ENCODE measurements around the gene LYSMD1. TPM values are rescaled to one million over a fixed set of nuclear protein-coding genes. Genes with fewer than 3 reads are reported as not detected.

LYSMD1 gene
- polyA plus RNA-seq, 5 donors, result 15.7 to 18.6 (median 15.8) TPM

GRCh38 chr1:151143057-151143435 lies 22.7 kb downstream of the LYSMD1 start:
- no peak for DNase-seq

GRCh38 chr1:151142411-151143056 lies 23.2 kb downstream of the LYSMD1 start:
- no peak for DNase-seq

GRCh38 chr1:151137789-151138188 lies 27.9 kb downstream of the LYSMD1 start:
- no peak for DNase-seq

GRCh38 chr1:151135433-151136385 lies 30.0 kb downstream of the LYSMD1 start:
- no peak for DNase-seq

- no peak for DNase-seq
Measured at GRCh38 chr1:151134991-151135390, 30.7 kb downstream of the LYSMD1 start.

GRCh38 chr1:151134396-151134795 lies 31.3 kb downstream of the LYSMD1 start:
- DNase-seq, result no peak

- no peak for DNase-seq
Measured at GRCh38 chr1:151133018-151133806, 32.5 kb downstream of the LYSMD1 start.

GRCh38 chr1:151132335-151133017 lies 33.2 kb downstream of the LYSMD1 start:
- no peak for DNase-seq

- DNase-seq, result no peak
Measured at GRCh38 chr1:151131701-151132334, 33.9 kb downstream of the LYSMD1 start.

GRCh38 chr1:151130987-151131586 lies 34.6 kb downstream of the LYSMD1 start:
- DNase-seq, result peak; percentile 83 to 87

- DNase-seq, result no peak
Measured at GRCh38 chr1:151128800-151129199, 36.9 kb downstream of the LYSMD1 start.

GRCh38 chr1:151124763-151125403 lies 40.8 kb downstream of the LYSMD1 start:
- no peak for DNase-seq

GRCh38 chr1:151113877-151114276 lies 51.8 kb downstream of the LYSMD1 start:
- no peak for DNase-seq

Other genes with a start within 250 kb of the LYSMD1 start
- 100 to 1,000 TPM in 1 of 5 donors, 10 to 100 TPM in 4; 67.5 to 102 (median 83.8) TPM for gene SETDB1, start 239.5 kb downstream of the LYSMD1 start, polyA plus RNA-seq (ENCODE audit: insufficient read depth in 1 of 5, insufficient read length in 5 of 5, low replicate concordance in 1 of 5)
- 100 to 1,000 TPM; 232 to 283 (median 242) TPM for gene CERS2, start 191.1 kb downstream of the LYSMD1 start, polyA plus RNA-seq (ENCODE audit: insufficient read depth in 1 of 5, insufficient read length in 5 of 5, low replicate concordance in 1 of 5)
- gene ANXA9, start 183.6 kb downstream of the LYSMD1 start, polyA plus RNA-seq (ENCODE audit: insufficient read depth in 1 of 5, insufficient read length in 5 of 5, low replicate concordance in 1 of 5), result 1 to 10 TPM; 7.7 to 9.7 (median 8.6) TPM
- 10 to 100 TPM; 32.3 to 46.9 (median 42.6) TPM for gene MINDY1, start 159.0 kb downstream of the LYSMD1 start, polyA plus RNA-seq (ENCODE audit: insufficient read depth in 1 of 5, insufficient read length in 5 of 5, low replicate concordance in 1 of 5)
- gene PRUNE1, start 157.5 kb downstream of the LYSMD1 start, polyA plus RNA-seq (ENCODE audit: insufficient read depth in 1 of 5, insufficient read length in 5 of 5, low replicate concordance in 1 of 5), result 10 to 100 TPM; 33.2 to 44.5 (median 40.8) TPM
- 10 to 100 TPM in 1 of 5 donors, 1 to 10 TPM in 4; 5.9 to 11.1 (median 8.6) TPM for gene BNIPL, start 129.3 kb downstream of the LYSMD1 start, polyA plus RNA-seq (ENCODE audit: insufficient read depth in 1 of 5, insufficient read length in 5 of 5, low replicate concordance in 1 of 5)
- 10 to 100 TPM in 4 of 5 donors, 1 to 10 TPM in 1; 9.4 to 11.6 (median 11.0) TPM for gene C1orf56, start 118.2 kb downstream of the LYSMD1 start, polyA plus RNA-seq (ENCODE audit: insufficient read depth in 1 of 5, insufficient read length in 5 of 5, low replicate concordance in 1 of 5)
- gene CDC42SE1, start 106.3 kb downstream of the LYSMD1 start, polyA plus RNA-seq (ENCODE audit: insufficient read depth in 1 of 5, insufficient read length in 5 of 5, low replicate concordance in 1 of 5), result 100 to 1,000 TPM; 108 to 125 (median 114) TPM
- 10 to 100 TPM; 19.8 to 24.2 (median 23.2) TPM for gene MLLT11, start 105.5 kb downstream of the LYSMD1 start, polyA plus RNA-seq (ENCODE audit: insufficient read depth in 1 of 5, insufficient read length in 5 of 5, low replicate concordance in 1 of 5)
- gene GABPB2, start 95.1 kb downstream of the LYSMD1 start, polyA plus RNA-seq (ENCODE audit: insufficient read depth in 1 of 5, insufficient read length in 5 of 5, low replicate concordance in 1 of 5), result 10 to 100 TPM in 4 of 5 donors, 1 to 10 TPM in 1; 8.2 to 13.5 (median 10.9) TPM
- gene SEMA6C, start 19.3 kb downstream of the LYSMD1 start, polyA plus RNA-seq (ENCODE audit: insufficient read depth in 1 of 5, insufficient read length in 5 of 5, low replicate concordance in 1 of 5), result 10 to 100 TPM; 21.8 to 27.0 (median 25.1) TPM
- 1 to 10 TPM; 1.9 to 2.8 (median 2.5) TPM for gene TNFAIP8L2, start 9.3 kb downstream of the LYSMD1 start, polyA plus RNA-seq (ENCODE audit: insufficient read depth in 1 of 5, insufficient read length in 5 of 5, low replicate concordance in 1 of 5)
- 10 to 100 TPM; 34.8 to 41.0 (median 39.2) TPM for gene SCNM1, start 242 bp upstream of the LYSMD1 start, polyA plus RNA-seq (ENCODE audit: insufficient read depth in 1 of 5, insufficient read length in 5 of 5, low replicate concordance in 1 of 5)
- 1 to 10 TPM; 1.1 to 3.2 (median 1.7) TPM for gene TMOD4, start 10.1 kb upstream of the LYSMD1 start, polyA plus RNA-seq (ENCODE audit: insufficient read depth in 1 of 5, insufficient read length in 5 of 5, low replicate concordance in 1 of 5)
- gene VPS72, start 24.3 kb upstream of the LYSMD1 start, polyA plus RNA-seq (ENCODE audit: insufficient read depth in 1 of 5, insufficient read length in 5 of 5, low replicate concordance in 1 of 5), result 10 to 100 TPM; 56.3 to 68.0 (median 64.0) TPM
- gene PIP5K1A, start 32.6 kb upstream of the LYSMD1 start, polyA plus RNA-seq (ENCODE audit: insufficient read depth in 1 of 5, insufficient read length in 5 of 5, low replicate concordance in 1 of 5), result 10 to 100 TPM; 61.2 to 66.1 (median 62.2) TPM
- 100 to 1,000 TPM; 135 to 163 (median 145) TPM for gene PSMD4, start 88.8 kb upstream of the LYSMD1 start, polyA plus RNA-seq (ENCODE audit: insufficient read depth in 1 of 5, insufficient read length in 5 of 5, low replicate concordance in 1 of 5)
- gene ZNF687, start 116.4 kb upstream of the LYSMD1 start, polyA plus RNA-seq (ENCODE audit: insufficient read depth in 1 of 5, insufficient read length in 5 of 5, low replicate concordance in 1 of 5), result 10 to 100 TPM; 15.2 to 19.8 (median 16.1) TPM
- gene PI4KB, start 161.5 kb upstream of the LYSMD1 start, polyA plus RNA-seq (ENCODE audit: insufficient read depth in 1 of 5, insufficient read length in 5 of 5, low replicate concordance in 1 of 5), result 10 to 100 TPM; 64.8 to 85.2 (median 71.7) TPM
- 10 to 100 TPM; 39.7 to 44.7 (median 44.4) TPM for gene RFX5, start 181.3 kb upstream of the LYSMD1 start, polyA plus RNA-seq (ENCODE audit: insufficient read depth in 1 of 5, insufficient read length in 5 of 5, low replicate concordance in 1 of 5)
- 100 to 1,000 TPM in 4 of 5 donors, 10 to 100 TPM in 1; 95.6 to 195 (median 146) TPM for gene SELENBP1, start 206.8 kb upstream of the LYSMD1 start, polyA plus RNA-seq (ENCODE audit: insufficient read depth in 1 of 5, insufficient read length in 5 of 5, low replicate concordance in 1 of 5)
- gene PSMB4, start 233.7 kb upstream of the LYSMD1 start, polyA plus RNA-seq (ENCODE audit: insufficient read depth in 1 of 5, insufficient read length in 5 of 5, low replicate concordance in 1 of 5), result 100 to 1,000 TPM; 201 to 248 (median 223) TPM